Naive thymus-derived CD4-positive, alpha-beta T cell (primary cell): ENCODE results near the gene FIG4. TPM values are rescaled to one million over a fixed set of nuclear protein-coding genes. Genes with fewer than 3 reads are reported as not detected.
"Not testable (repeated sequence)": the region's sequence is repeated elsewhere in the genome, so short reads cannot be mapped to it uniquely, and the experiment has no call there.

Experiments
- ATAC-seq: fragments of 150-1000 bp; cut with Tn5 transposase; 2 replicates; pipeline ENCODE4 v1.10.0; 2021; ENCODE audit warnings: mild to moderate bottlenecking, moderate library complexity
- CTCF ChIA-PET: fragments of 350-600 bp; sonication (Branson Sonifier 250); formaldehyde crosslinking; loops from one replicate; lab custom pipeline; 2021; ENCODE audit warnings: antibody characterized with exemption; lab: Charles Lee
- POLR2A ChIA-PET: fragments of 350-600 bp; sonication (Branson Sonifier 250); formaldehyde crosslinking; loops from one replicate; lab custom pipeline; 2021; ENCODE audit warnings: antibody characterized with exemption, inconsistent platforms; lab: Charles Lee
- DNase-seq, 9 donors: peaks; one replicate each; pipeline versions ENCODE4 v3.0.0 to v3.0.0-alpha.2; 2020 to 2022; ENCODE audit warnings: mixed read lengths in 1 of 9
- H3K27ac ChIP-seq: one replicate; pipeline ENCODE4 v1.7.0; 2013; ENCODE audit warnings: mild to moderate bottlenecking, low read depth, low read length, moderate library complexity
- H3K27me3 ChIP-seq, 2 donors: one replicate each; pipeline ENCODE4 v1.7.0; 2013; ENCODE audit warnings: low read length in 2 of 2, mild to moderate bottlenecking in 2 of 2, moderate library complexity in 2 of 2; ENCODE audit not compliant: control insufficient read depth in 2 of 2, insufficient read depth in 2 of 2
- H3K36me3 ChIP-seq, 3 experiments: 1 replicate in 2 of 3; 2 replicates in 1 of 3; pipeline ENCODE4 v1.7.0; 2013; ENCODE audit warnings: low read length in 3 of 3, mild to moderate bottlenecking in 3 of 3, moderate library complexity in 1 of 3; ENCODE audit not compliant: insufficient read depth in 3 of 3, control insufficient read depth in 2 of 3
- H3K4me1 ChIP-seq, 2 donors: one replicate each; pipeline ENCODE4 v1.7.0; 2013; ENCODE audit warnings: low read length in 2 of 2, mild to moderate bottlenecking in 2 of 2, moderate library complexity in 1 of 2; ENCODE audit not compliant: control insufficient read depth in 2 of 2, insufficient read depth in 2 of 2
- H3K4me3 ChIP-seq: 2 replicates; pipeline ENCODE4 v1.7.0; 2013; ENCODE audit warnings: mild to moderate bottlenecking, low read length
- H3K9me3 ChIP-seq, 3 experiments: 1 replicate in 2 of 3; 2 replicates in 1 of 3; pipeline ENCODE4 v1.7.0; 2013; ENCODE audit warnings: low read length in 3 of 3; ENCODE audit not compliant: control insufficient read depth in 2 of 3
- H3K27ac Mint-ChIP-seq, 9 donors: one replicate each; pipeline ENCODE4 v1.8.0; 2020 to 2022; ENCODE audit warnings: mixed read lengths in 9 of 9, mild to moderate bottlenecking in 8 of 9, moderate library complexity in 5 of 9, inconsistent platforms in 2 of 9
- H3K27me3 Mint-ChIP-seq, 5 donors: one replicate each; pipeline ENCODE4 v1.8.0; 2021 to 2022; ENCODE audit warnings: mixed read lengths in 5 of 5, mild to moderate bottlenecking in 1 of 5
- H3K36me3 Mint-ChIP-seq, 5 donors: one replicate each; pipeline ENCODE4 v1.8.0; 2020 to 2022; ENCODE audit warnings: mixed read lengths in 5 of 5, mild to moderate bottlenecking in 3 of 5, inconsistent platforms in 1 of 5
- H3K4me1 Mint-ChIP-seq, 7 donors: one replicate each; pipeline ENCODE4 v1.8.0; 2020 to 2022; ENCODE audit warnings: mixed read lengths in 7 of 7, mild to moderate bottlenecking in 3 of 7, inconsistent platforms in 1 of 7
- H3K4me3 Mint-ChIP-seq, 10 donors: one replicate each; pipeline ENCODE4 v1.8.0; 2020 to 2022; ENCODE audit warnings: mild to moderate bottlenecking in 10 of 10, mixed read lengths in 10 of 10, moderate library complexity in 6 of 10, inconsistent platforms in 2 of 10
- H3K9me3 Mint-ChIP-seq, 11 donors: one replicate each; pipeline ENCODE4 v1.8.0; 2020 to 2022; ENCODE audit warnings: mixed read lengths in 11 of 11, mild to moderate bottlenecking in 4 of 11, inconsistent platforms in 1 of 11, moderate library complexity in 1 of 11
- intact Hi-C, 2 donors: fragments of 100-400 bp; cut with micrococcal nuclease; formaldehyde crosslinking; loops; one replicate each; pipeline ENCODE4 v1.15.1; 2023
- polyA plus RNA-seq, 2 donors: library from polyadenylated mRNA; unstranded; fragments of 300-500 nt; fragmentation: Illumina TruSeq; gene quantifications; one replicate each; pipeline ENCODE4 v1.2.3, GENCODE V29; 2021
- total RNA-seq, 6 experiments: library from RNA in 5 of 6; stranded (reverse) in 5 of 6; gene quantifications; 1 replicate in 5 of 6; 2 replicates in 1 of 6; pipeline ENCODE4 v1.2.3 and lab custom pipeline; 2021 to 2026

The FIG4 gene
- total and polyA plus RNA-seq, 7 experiments from 2014 or later = 6.8 to 16.5 (median 13.4) TPM

- Mint-ChIP-seq H3K4me1 (no peaks in the 10 kb centered on the region), H3K27ac (no peak overlapping the region), H3K36me3 (peaks cover 8 to 79% (median 74%) of the 10 kb centered on the region in 5 donors), H3K4me3 (no peak overlapping the region), H3K9me3 (peaks cover 5 to 32% (median 15%) of the 10 kb centered on the region in 11 donors), H3K27me3 (no peaks in the 10 kb centered on the region)
- ATAC-seq (no peak), DNase-seq (no peak)
- peaks cover 0 to 16% (median 5%) of the 10 kb centered on the region in 3 experiments for H3K36me3 ChIP-seq
- H3K4me3 ChIP-seq = no peak overlapping the region
- ChIA-PET CTCF (no interaction called here), POLR2A (no interaction called here)
- intact Hi-C loops = no loop called here
- H3K4me1 ChIP-seq = no peaks in the 10 kb centered on the region
- no peaks in the 10 kb centered on the region for H3K27me3 ChIP-seq
- H3K9me3 ChIP-seq = no peaks in the 10 kb centered on the region
- no peak overlapping the region for H3K27ac ChIP-seq
These were observed 135.5 kb downstream of the FIG4 start for GRCh38 chr6:109826551-109826950.

GRCh38 chr6:109831352-109831751, 140.3 kb downstream of the FIG4 start:
- H3K27me3 ChIP-seq, H3K9me3 ChIP-seq, POLR2A ChIA-PET, H3K4me1 ChIP-seq, H3K4me3 Mint-ChIP-seq, H3K4me3 ChIP-seq, H3K27ac Mint-ChIP-seq, ATAC-seq, CTCF ChIA-PET, intact Hi-C loops, H3K36me3 ChIP-seq, DNase-seq, H3K27me3 Mint-ChIP-seq, H3K27ac ChIP-seq, H3K4me1 Mint-ChIP-seq: not testable (repeated sequence)
- H3K9me3 Mint-ChIP-seq = peaks cover 5 to 37% (median 17%) of the 10 kb centered on the region in 11 donors
- peaks cover 6 to 65% (median 60%) of the 10 kb centered on the region in 5 donors for H3K36me3 Mint-ChIP-seq

GRCh38 chr6:109834131-109834530, 143.0 kb downstream of the FIG4 start:
- DNase-seq (no peak), ATAC-seq (no peak)
- Mint-ChIP-seq H3K9me3 (peaks cover 5 to 24% (median 17%) of the 10 kb centered on the region in 11 donors), H3K27me3 (no peaks in the 10 kb centered on the region), H3K4me3 (no peak overlapping the region), H3K4me1 (no peaks in the 10 kb centered on the region), H3K27ac (no peak overlapping the region), H3K36me3 (peaks cover 4 to 38% (median 33%) of the 10 kb centered on the region in 5 donors)
- CTCF ChIA-PET = no interaction called here
- Histone ChIP-seq H3K9me3 (no peaks in the 10 kb centered on the region), H3K27ac (no peak overlapping the region), H3K36me3 (peaks cover 0 to 4% (median 0%) of the 10 kb centered on the region in 3 experiments), H3K4me1 (no peaks in the 10 kb centered on the region), H3K4me3 (no peak overlapping the region), H3K27me3 (no peaks in the 10 kb centered on the region)
- intact Hi-C loops = no loop called here
- POLR2A ChIA-PET = no interaction called here

GRCh38 chr6:109834595-109835437, 143.7 kb downstream of the FIG4 start:
- H3K4me3 ChIP-seq = no peak overlapping the region
- Mint-ChIP-seq H3K4me3 (no peak overlapping the region), H3K36me3 (peaks cover 4 to 31% (median 26%) of the 10 kb centered on the region in 5 donors), H3K9me3 (peaks cover 5 to 18% (median 12%) of the 10 kb centered on the region in 11 donors), H3K4me1 (no peaks in the 10 kb centered on the region), H3K27me3 (no peaks in the 10 kb centered on the region), H3K27ac (no peak overlapping the region)
- no peaks in the 10 kb centered on the region for H3K36me3 ChIP-seq
- no peak overlapping the region for H3K27ac ChIP-seq
- H3K27me3 ChIP-seq = no peaks in the 10 kb centered on the region
- no peak for ATAC-seq
- ChIA-PET CTCF (no interaction called here), POLR2A (no interaction called here)
- H3K9me3 ChIP-seq = no peaks in the 10 kb centered on the region
- intact Hi-C loops = no loop called here
- H3K4me1 ChIP-seq = no peaks in the 10 kb centered on the region
- DNase-seq = no peak

- Mint-ChIP-seq H3K27ac (no peak overlapping the region), H3K4me3 (peak overlapping the region in 1 of 10 donors; percentile 50), H3K27me3 (no peaks in the 10 kb centered on the region), H3K9me3 (peaks cover 0 to 3% (median 0%) of the 10 kb centered on the region in 11 donors), H3K4me1 (no peaks in the 10 kb centered on the region), H3K36me3 (no peaks in the 10 kb centered on the region)
- Histone ChIP-seq H3K4me1 (no peaks in the 10 kb centered on the region), H3K27ac (no peak overlapping the region), H3K4me3 (no peak overlapping the region), H3K9me3 (no peaks in the 10 kb centered on the region), H3K27me3 (no peaks in the 10 kb centered on the region), H3K36me3 (no peaks in the 10 kb centered on the region)
- CTCF ChIA-PET = no interaction called here
- ATAC-seq (no peak), DNase-seq (no peak)
- intact Hi-C loops = no loop called here
- POLR2A ChIA-PET = no interaction called here
These were observed 148.9 kb downstream of the FIG4 start for GRCh38 chr6:109840034-109840433.

- H3K4me3 Mint-ChIP-seq = no peak overlapping the region
- ChIA-PET CTCF (no interaction called here), POLR2A (no interaction called here)
- DNase-seq (no peak), ATAC-seq (no peak)
- Histone ChIP-seq H3K27ac (no peak overlapping the region), H3K27me3 (no peaks in the 10 kb centered on the region), H3K4me1 (no peaks in the 10 kb centered on the region), H3K4me3 (no peak overlapping the region), H3K9me3 (no peaks in the 10 kb centered on the region), H3K36me3 (no peaks in the 10 kb centered on the region)
- intact Hi-C loops = no loop called here
- H3K27ac Mint-ChIP-seq = no peak overlapping the region
- peaks cover 0 to 3% (median 0%) of the 10 kb centered on the region in 11 donors for H3K9me3 Mint-ChIP-seq
- no peaks in the 10 kb centered on the region for H3K4me1 Mint-ChIP-seq
- no peaks in the 10 kb centered on the region for H3K27me3 Mint-ChIP-seq
- no peaks in the 10 kb centered on the region for H3K36me3 Mint-ChIP-seq
These were observed 149.7 kb downstream of the FIG4 start for GRCh38 chr6:109840796-109841195.

GRCh38 chr6:109841869-109842268, 150.8 kb downstream of the FIG4 start:
- no peak overlapping the region for H3K4me3 Mint-ChIP-seq
- intact Hi-C loops = no loop called here
- DNase-seq (no peak), ATAC-seq (no peak)
- Histone ChIP-seq H3K4me3 (no peak overlapping the region), H3K27ac (no peak overlapping the region), H3K36me3 (no peaks in the 10 kb centered on the region), H3K27me3 (no peaks in the 10 kb centered on the region), H3K9me3 (no peaks in the 10 kb centered on the region), H3K4me1 (no peaks in the 10 kb centered on the region)
- ChIA-PET POLR2A (no interaction called here), CTCF (no interaction called here)
- peaks cover 0 to 3% (median 0%) of the 10 kb centered on the region in 11 donors for H3K9me3 Mint-ChIP-seq
- no peaks in the 10 kb centered on the region for H3K36me3 Mint-ChIP-seq
- no peaks in the 10 kb centered on the region for H3K4me1 Mint-ChIP-seq
- H3K27me3 Mint-ChIP-seq = no peaks in the 10 kb centered on the region
- no peak overlapping the region for H3K27ac Mint-ChIP-seq
